HG03097 (cell line): ENCODE data around the gene LMNTD1.
"Not testable (repeated sequence)": the region's sequence is repeated elsewhere in the genome, so short reads cannot be mapped to it uniquely, and the experiment has no call there.

ENCODE experiments used
- ATAC-seq: cut with Tn5 transposase; IDR thresholded peaks from one replicate; pipeline ENCODE4 v1.9.1; 2021; ENCODE audit not compliant: unreplicated experiment, low FRiP score

Gene LMNTD1

GRCh38 chr12:25553098-25553497 is at the start of gene LMNTD1:
Gene LMNTD1 (minus strand): TSS chr12:25553283. CDS start chr12:25552959, 324 bp downstream.
- ATAC-seq = no peak

- no peak for ATAC-seq
Measured at GRCh38 chr12:25598956-25599355, 45.9 kb upstream of the LMNTD1 start.

- ATAC-seq = not testable (repeated sequence)
Measured at GRCh38 chr12:25595496-25595895, 42.4 kb upstream of the LMNTD1 start.

- ATAC-seq = no peak
Measured at GRCh38 chr12:25594376-25594775, 41.3 kb upstream of the LMNTD1 start.

GRCh38 chr12:25592725-25593495 is 39.8 kb upstream of the LMNTD1 start:
- no peak for ATAC-seq

- no peak for ATAC-seq
Measured at GRCh38 chr12:25591144-25591543, 38.1 kb upstream of the LMNTD1 start.

GRCh38 chr12:25590011-25590721 is 37.1 kb upstream of the LMNTD1 start:
- ATAC-seq = no peak

- no peak for ATAC-seq
Measured at GRCh38 chr12:25587346-25587745, 34.3 kb upstream of the LMNTD1 start.

- ATAC-seq = no peak
Measured at GRCh38 chr12:25585662-25586061, 32.6 kb upstream of the LMNTD1 start.

- ATAC-seq = no peak
Measured at GRCh38 chr12:25585021-25585523, 32.0 kb upstream of the LMNTD1 start.

- no peak for ATAC-seq
Measured at GRCh38 chr12:25584596-25584995, 31.5 kb upstream of the LMNTD1 start.

- ATAC-seq = no peak
Measured at GRCh38 chr12:25583545-25583944, 30.5 kb upstream of the LMNTD1 start.

- ATAC-seq = no peak
Measured at GRCh38 chr12:25581067-25581466, 28.0 kb upstream of the LMNTD1 start.

- ATAC-seq = no peak
Measured at GRCh38 chr12:25578411-25579143, 25.5 kb upstream of the LMNTD1 start.

GRCh38 chr12:25574761-25575160 is 21.7 kb upstream of the LMNTD1 start:
- ATAC-seq = no peak

GRCh38 chr12:25573346-25573745 is 20.3 kb upstream of the LMNTD1 start:
- no peak for ATAC-seq

- no peak for ATAC-seq
Measured at GRCh38 chr12:25570418-25570817, 17.3 kb upstream of the LMNTD1 start.

GRCh38 chr12:25566202-25566949 is 13.3 kb upstream of the LMNTD1 start:
- no peak for ATAC-seq

GRCh38 chr12:25558586-25558985 is 5.5 kb upstream of the LMNTD1 start:
- ATAC-seq = no peak

- no peak for ATAC-seq
Measured at GRCh38 chr12:25557830-25558436, 4.8 kb upstream of the LMNTD1 start.
